ENCODE results near the gene LRP2BP. TPM values are rescaled to one million over a fixed set of nuclear protein-coding genes. Genes with fewer than 3 reads are reported as not detected.

Gene LRP2BP
- total and polyA plus RNA-seq, 2 of the 13 experiments (the other 11 are each of a cell fraction or from before 2014, with no cell fraction given), result 0.22 to 0.29 TPM

DNA sequence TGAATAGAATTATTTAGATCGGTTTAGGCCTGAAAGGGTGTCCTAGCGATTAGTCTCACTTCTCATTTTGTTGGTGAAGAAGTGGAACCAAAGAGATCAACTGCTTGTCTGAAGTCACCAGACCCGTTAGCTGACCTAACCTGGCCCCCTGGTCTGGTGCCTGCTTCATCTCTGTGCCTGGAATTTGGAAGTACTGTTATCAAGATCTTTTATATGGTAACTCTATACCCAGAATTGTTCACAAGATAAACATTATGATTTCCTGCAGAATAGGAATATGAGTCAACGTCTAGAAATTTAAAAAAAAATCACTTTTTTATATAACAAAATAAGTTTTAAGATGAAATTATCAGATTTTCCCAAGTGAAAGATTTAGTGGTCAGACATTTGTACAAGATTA lies 37.2 kb downstream of the LRP2BP start:
- no peak overlapping the region for H3K4me2 ChIP-seq (ENCODE audit: low read depth, low read length)
- FAIRE-seq (no peak), DNase-seq (ENCODE audit: low spot score) (no peak), ATAC-seq (no peak)
- no peak overlapping the region for H3K27ac ChIP-seq (ENCODE audit: extremely low read length, insufficient read depth, low read length)
- CTCF ChIA-PET (ENCODE audit: low intra/inter-chr PET ratio, low total read pairs), result no interaction called here
- no peak overlapping the region for H3K9ac ChIP-seq (ENCODE audit: insufficient read depth, low read depth, low read length)
- no peak overlapping the region for H2AFZ ChIP-seq (ENCODE audit: low read length)
- H3K9me3 ChIP-seq (ENCODE audit: low read length), result no peaks in the 10 kb centered on the region
- H3K27me3 ChIP-seq (ENCODE audit: control insufficient read depth in 1 of 2, insufficient read depth in 2 of 2, low read length in 2 of 2), result no peaks in the 10 kb centered on the region
- 98% methylated on average over 4 of the region's 4 CpGs for WGBS (ENCODE audit: low lambda C conversion rate)
- no TSS peak for BruUV-seq (replicated peaks)
- no peaks in the 10 kb centered on the region for H4K20me1 ChIP-seq (ENCODE audit: insufficient read depth, low read length)
- POLR2A ChIA-PET, result no interaction called here
- intact Hi-C loops (cut with micrococcal nuclease; ENCODE audit: unreplicated experiment) (no loop called here), in situ Hi-C loops (cut with HindIII; ENCODE audit: extremely low pct_ligation_motif_present, low pct_unique_long_range_greater_than_20kb) (no loop called here)
- H3K4me3 ChIP-seq (replicated peaks in 1 of 3; ENCODE audit: insufficient read depth in 1 of 3, low read depth in 2 of 3, low read length in 3 of 3), result no peak overlapping the region
- peaks cover 15% of the 10 kb centered on the region for H3K4me1 ChIP-seq (ENCODE audit: insufficient read depth, low read length)
- H3K36me3 ChIP-seq (replicated peaks in 1 of 2; ENCODE audit: control insufficient read depth in 1 of 2, insufficient read depth in 2 of 2, low read length in 2 of 2), result peaks cover 6 to 38% of the 10 kb centered on the region in 2 experiments; a peak in 4 of 5 replicates
- H3K79me2 ChIP-seq (ENCODE audit: insufficient read depth, low read length), result no peaks in the 10 kb centered on the region
- TF ChIP-seq ZIK1 (CRISPR knock-in tag; IDR thresholded peaks at IDR 0.05; ENCODE audit: borderline replicate concordance, low read depth) (no peak), IRF2 (CRISPR knock-in tag; IDR thresholded peaks at IDR 0.05) (no peak), MAZ (IDR thresholded peaks at IDR 0.05; ENCODE audit: borderline replicate concordance, low read depth, low read length) (no peak), MAZ (CRISPR knock-in tag; IDR thresholded peaks at IDR 0.05; ENCODE audit: low read depth) (no peak), TOPORS (CRISPR knock-in tag; IDR thresholded peaks at IDR 0.05) (no peak), ADNP (CRISPR knock-in tag; IDR thresholded peaks at IDR 0.05) (no peak), TAF15 (IDR thresholded peaks at IDR 0.05; ENCODE audit: low read depth, low read length, poor library complexity, severe bottlenecking) (no peak), ZFP36L2 (CRISPR knock-in tag; IDR thresholded peaks at IDR 0.05) (no peak), ARNT (IDR thresholded peaks at IDR 0.05) (no peak), ZNF331 (CRISPR knock-in tag; IDR thresholded peaks at IDR 0.05) (no peak), ZNF850 (CRISPR knock-in tag; conservative IDR thresholded peaks at IDR 0.05) (no peak), TMF1 (CRISPR knock-in tag; IDR thresholded peaks at IDR 0.05; ENCODE audit: low read depth) (no peak), KDM1A (CRISPR knock-in tag; IDR thresholded peaks at IDR 0.05) (no peak), ONECUT2 (CRISPR knock-in tag; IDR thresholded peaks at IDR 0.05) (no peak), SUZ12 (IDR thresholded peaks at IDR 0.05; ENCODE audit: low read depth, low read length) (no peak), SP4 (CRISPR knock-in tag; IDR thresholded peaks at IDR 0.05) (no peak)
- TF ChIP-seq, protein P1, sequence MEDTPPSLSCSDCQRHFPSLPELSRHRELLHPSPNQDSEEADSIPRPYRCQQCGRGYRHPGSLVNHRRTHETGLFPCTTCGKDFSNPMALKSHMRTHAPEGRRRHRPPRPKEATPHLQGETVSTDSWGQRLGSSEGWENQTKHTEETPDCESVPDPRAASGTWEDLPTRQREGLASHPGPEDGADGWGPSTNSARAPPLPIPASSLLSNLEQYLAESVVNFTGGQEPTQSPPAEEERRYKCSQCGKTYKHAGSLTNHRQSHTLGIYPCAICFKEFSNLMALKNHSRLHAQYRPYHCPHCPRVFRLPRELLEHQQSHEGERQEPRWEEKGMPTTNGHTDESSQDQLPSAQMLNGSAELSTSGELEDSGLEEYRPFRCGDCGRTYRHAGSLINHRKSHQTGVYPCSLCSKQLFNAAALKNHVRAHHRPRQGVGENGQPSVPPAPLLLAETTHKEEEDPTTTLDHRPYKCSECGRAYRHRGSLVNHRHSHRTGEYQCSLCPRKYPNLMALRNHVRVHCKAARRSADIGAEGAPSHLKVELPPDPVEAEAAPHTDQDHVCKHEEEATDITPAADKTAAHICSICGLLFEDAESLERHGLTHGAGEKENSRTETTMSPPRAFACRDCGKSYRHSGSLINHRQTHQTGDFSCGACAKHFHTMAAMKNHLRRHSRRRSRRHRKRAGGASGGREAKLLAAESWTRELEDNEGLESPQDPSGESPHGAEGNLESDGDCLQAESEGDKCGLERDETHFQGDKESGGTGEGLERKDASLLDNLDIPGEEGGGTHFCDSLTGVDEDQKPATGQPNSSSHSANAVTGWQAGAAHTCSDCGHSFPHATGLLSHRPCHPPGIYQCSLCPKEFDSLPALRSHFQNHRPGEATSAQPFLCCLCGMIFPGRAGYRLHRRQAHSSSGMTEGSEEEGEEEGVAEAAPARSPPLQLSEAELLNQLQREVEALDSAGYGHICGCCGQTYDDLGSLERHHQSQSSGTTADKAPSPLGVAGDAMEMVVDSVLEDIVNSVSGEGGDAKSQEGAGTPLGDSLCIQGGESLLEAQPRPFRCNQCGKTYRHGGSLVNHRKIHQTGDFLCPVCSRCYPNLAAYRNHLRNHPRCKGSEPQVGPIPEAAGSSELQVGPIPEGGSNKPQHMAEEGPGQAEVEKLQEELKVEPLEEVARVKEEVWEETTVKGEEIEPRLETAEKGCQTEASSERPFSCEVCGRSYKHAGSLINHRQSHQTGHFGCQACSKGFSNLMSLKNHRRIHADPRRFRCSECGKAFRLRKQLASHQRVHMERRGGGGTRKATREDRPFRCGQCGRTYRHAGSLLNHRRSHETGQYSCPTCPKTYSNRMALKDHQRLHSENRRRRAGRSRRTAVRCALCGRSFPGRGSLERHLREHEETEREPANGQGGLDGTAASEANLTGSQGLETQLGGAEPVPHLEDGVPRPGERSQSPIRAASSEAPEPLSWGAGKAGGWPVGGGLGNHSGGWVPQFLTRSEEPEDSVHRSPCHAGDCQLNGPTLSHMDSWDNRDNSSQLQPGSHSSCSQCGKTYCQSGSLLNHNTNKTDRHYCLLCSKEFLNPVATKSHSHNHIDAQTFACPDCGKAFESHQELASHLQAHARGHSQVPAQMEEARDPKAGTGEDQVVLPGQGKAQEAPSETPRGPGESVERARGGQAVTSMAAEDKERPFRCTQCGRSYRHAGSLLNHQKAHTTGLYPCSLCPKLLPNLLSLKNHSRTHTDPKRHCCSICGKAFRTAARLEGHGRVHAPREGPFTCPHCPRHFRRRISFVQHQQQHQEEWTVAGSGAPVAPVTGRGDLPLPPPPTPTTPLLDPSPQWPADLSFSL (CRISPR knock-in tag; IDR thresholded peaks at IDR 0.05), result no peak
- TF ChIP-seq, protein P2, sequence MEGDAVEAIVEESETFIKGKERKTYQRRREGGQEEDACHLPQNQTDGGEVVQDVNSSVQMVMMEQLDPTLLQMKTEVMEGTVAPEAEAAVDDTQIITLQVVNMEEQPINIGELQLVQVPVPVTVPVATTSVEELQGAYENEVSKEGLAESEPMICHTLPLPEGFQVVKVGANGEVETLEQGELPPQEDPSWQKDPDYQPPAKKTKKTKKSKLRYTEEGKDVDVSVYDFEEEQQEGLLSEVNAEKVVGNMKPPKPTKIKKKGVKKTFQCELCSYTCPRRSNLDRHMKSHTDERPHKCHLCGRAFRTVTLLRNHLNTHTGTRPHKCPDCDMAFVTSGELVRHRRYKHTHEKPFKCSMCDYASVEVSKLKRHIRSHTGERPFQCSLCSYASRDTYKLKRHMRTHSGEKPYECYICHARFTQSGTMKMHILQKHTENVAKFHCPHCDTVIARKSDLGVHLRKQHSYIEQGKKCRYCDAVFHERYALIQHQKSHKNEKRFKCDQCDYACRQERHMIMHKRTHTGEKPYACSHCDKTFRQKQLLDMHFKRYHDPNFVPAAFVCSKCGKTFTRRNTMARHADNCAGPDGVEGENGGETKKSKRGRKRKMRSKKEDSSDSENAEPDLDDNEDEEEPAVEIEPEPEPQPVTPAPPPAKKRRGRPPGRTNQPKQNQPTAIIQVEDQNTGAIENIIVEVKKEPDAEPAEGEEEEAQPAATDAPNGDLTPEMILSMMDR (CRISPR knock-in tag; IDR thresholded peaks at IDR 0.05), result no peak
- TF ChIP-seq, protein P3, sequence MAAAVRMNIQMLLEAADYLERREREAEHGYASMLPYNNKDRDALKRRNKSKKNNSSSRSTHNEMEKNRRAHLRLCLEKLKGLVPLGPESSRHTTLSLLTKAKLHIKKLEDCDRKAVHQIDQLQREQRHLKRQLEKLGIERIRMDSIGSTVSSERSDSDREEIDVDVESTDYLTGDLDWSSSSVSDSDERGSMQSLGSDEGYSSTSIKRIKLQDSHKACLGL (CRISPR knock-in tag; IDR thresholded peaks at IDR 0.05), result no peak

Measured in HepG2 (cell line).